Measurements from ENCODE around the gene AP5M1.
"Not testable (repeated sequence)": the region's sequence is repeated elsewhere in the genome, so short reads cannot be mapped to it uniquely, and the experiment has no call there.

The AP5M1 gene, protein sequence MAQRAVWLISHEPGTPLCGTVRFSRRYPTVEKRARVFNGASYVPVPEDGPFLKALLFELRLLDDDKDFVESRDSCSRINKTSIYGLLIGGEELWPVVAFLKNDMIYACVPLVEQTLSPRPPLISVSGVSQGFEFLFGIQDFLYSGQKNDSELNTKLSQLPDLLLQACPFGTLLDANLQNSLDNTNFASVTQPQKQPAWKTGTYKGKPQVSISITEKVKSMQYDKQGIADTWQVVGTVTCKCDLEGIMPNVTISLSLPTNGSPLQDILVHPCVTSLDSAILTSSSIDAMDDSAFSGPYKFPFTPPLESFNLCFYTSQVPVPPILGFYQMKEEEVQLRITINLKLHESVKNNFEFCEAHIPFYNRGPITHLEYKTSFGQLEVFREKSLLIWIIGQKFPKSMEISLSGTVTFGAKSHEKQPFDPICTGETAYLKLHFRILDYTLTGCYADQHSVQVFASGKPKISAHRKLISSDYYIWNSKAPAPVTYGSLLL

DNA sequence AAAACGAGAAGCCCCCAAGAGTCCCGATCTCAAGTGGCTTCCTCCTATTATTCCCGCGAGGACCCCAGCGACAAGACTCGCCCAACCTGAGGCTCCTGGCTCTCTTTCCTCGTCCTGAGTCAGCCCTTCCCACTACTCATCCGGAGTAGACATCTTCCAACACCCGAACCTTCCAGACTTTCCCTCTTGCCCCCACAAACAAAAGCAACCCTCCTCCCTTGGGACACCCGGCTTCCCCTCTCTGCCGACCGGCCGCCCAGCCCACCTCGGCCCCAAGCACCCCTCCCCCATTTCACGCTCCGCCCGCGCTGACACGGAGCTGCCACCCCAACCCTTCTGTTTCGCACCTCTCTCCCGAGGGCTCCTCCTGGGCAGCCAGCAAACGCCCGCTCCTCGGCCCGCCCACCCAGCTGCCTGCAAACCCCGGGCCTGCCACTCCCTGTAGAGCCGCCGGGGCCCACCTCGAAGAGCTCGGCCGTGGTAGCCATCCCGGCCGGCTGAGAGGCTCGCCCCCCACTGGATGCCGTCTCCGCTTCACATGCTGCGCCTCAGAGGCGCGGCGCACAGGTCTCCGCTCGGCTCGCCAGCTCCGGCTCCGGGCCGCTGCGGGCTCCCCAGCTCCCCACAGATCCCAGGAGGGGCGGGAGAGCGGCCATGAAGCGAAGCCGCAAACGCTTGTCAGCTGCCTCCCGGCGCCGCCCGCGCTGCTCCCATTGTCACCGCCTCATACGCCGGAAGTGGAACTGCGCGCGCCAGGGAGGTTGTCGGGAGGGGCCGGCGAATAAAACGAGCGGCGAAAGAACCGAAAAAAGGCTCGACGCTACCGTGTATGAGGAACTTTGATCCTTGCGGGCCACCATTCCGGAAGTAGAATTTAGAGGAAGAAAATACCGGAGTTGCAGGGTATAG lies at the start of gene AP5M1, which contains the start of gene EXOC5:
Gene AP5M1, plus strand, starts transcription at position 811 of the 909 bp plus-strand sequence. CDS start 344 bp downstream, outside the sequence.
Gene EXOC5, minus strand, starts transcription at position 745 of the 909 bp plus-strand sequence. Its CDS starts 257 bp downstream, at position 488.
- peak; percentile 59 for FAIRE-seq
- peak; percentile 63 for DNase-seq (ENCODE audit: low spot score)

DNA sequence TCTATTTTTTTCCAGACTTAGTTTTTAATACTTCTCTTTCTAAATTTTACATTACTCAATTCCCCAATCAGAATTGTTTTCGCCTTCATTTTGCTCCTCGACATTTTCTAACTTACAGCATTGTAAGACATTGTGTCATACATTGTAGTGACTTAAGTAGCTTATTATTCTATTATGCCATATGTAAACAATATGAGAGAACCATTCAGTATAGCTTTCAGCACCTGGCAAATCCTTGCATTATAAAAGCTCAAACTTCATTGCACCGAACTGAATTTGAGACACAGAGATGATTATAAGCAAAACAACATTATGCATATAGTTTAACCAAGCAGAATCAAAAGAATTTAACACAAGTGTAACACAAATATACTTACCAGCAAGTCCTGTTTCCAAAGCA lies 46.8 kb upstream of the AP5M1 start:
- DNase-seq (ENCODE audit: low spot score) (no peak), FAIRE-seq (no peak)

DNA sequence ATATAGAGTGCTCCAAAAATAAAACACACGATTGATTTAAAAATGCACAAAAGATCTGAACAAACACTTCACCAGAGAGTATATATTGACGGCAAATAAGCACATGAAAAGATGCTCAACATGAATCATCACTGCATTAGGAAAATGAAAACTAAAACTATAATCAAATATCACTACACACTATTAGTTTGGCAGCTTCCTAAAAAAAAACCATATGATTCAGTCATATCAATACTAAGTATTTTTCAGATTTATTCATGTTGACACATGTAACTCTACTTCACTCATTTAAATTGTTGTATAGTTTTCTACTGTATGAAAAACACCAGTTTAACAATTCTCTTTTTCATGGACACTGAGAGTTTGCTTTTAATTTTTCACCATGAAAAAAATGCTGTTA lies 41.7 kb upstream of the AP5M1 start:
- FAIRE-seq, result no peak

DNA sequence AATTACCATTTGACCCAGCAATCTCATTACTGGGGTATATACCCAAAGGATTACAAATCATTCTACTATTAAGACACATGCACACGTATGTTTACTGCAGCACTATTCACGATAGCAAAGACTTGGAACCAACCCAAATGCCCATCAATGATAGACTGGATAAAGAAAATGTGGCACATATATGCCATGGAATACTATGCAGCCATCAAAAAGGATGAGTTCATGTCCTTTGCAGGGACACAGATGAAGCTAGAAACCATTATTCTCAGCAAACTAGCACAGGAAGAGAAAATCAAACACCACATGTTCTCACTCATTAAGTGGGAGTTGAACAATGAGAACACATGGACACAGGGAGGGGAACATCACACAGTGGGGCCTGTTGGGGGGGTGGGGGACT lies 40.5 kb upstream of the AP5M1 start:
- not testable (repeated sequence) for FAIRE-seq

More for the DNA sequence above, 41.7 kb upstream of the AP5M1 start:
- no peak for DNase-seq (ENCODE audit: low spot score)

DNA sequence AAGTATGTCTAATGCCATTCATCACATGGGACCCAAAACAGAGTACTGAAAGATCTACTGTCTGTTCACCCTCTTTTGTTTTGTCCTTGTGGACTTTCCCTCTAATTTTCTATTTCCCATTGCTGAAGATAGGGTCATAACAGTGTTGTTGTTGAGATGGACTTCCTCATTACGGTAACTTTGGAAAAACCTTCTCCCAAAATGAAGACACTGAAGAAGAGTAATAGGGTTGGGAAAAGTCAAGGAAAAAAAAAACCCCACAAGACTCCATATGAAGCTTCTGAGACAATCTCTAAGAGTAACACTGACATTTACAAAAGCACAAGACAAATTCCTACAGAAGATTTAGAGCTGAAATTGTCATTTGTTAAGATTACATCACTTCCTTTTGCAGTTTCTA lies 36.8 kb upstream of the AP5M1 start:
- DNase-seq (ENCODE audit: low spot score) (no peak), FAIRE-seq (no peak)

More for the DNA sequence above, 40.5 kb upstream of the AP5M1 start:
- not testable (repeated sequence) for DNase-seq (ENCODE audit: low spot score)

DNA sequence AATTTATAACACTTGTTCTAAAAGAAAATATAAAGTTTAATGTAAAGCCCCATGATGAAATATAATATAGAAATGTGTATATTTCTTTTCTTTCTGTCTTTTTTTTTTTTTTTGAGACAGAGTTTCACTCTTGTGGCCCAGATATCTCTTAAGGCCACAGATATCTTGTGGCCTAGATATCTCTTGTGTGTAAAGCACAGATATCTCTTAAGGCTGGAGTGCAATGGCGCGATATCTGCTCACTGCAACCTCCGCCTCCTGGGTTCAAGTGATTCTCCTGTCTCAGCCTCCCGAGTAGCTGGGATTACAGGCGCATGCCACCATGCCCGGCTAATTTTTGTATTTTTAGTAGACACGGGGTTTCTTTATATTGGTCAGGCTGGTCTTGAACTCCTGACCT lies 28.7 kb upstream of the AP5M1 start:
- FAIRE-seq; DNase-seq (ENCODE audit: low spot score): not testable (repeated sequence)

DNA sequence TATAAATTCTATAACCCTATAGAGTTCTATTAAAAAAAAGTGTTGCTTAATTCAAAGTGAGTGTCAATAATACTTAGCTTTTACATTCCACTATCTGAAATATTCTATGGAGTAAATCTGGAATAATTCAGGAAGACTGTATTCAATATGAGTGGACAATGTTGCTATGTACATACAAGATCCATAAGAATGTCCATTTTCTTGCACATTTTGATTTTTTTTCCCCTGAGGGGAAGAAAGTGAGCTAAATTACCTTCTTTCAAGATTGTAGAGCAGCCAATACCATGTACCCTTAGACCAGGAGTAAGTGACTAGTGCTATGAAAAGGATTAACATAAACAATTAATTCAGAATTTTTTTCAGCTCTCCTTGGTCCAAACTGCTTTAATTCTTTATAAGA lies 25.5 kb upstream of the AP5M1 start:
- FAIRE-seq (no peak), DNase-seq (ENCODE audit: low spot score) (no peak)

DNA sequence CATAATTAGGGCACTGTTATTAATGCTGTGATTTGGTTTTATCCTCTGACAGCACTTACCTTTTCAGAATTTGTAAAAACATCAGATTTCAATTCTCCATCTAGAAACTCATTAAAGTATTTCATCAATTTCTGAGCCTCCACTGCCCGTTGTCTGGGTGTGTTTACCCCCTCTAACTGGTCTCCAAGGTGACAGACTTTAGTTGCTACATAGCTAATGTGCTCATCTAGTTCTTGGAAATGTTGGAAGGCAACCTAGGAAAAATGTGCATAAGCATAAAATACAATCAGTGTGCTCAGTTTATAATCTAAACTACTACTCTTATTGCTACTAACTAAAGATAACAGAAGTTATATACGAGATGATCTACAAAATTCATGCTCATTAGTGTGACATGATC lies 24.7 kb upstream of the AP5M1 start:
- FAIRE-seq (no peak), DNase-seq (ENCODE audit: low spot score) (no peak)

DNA sequence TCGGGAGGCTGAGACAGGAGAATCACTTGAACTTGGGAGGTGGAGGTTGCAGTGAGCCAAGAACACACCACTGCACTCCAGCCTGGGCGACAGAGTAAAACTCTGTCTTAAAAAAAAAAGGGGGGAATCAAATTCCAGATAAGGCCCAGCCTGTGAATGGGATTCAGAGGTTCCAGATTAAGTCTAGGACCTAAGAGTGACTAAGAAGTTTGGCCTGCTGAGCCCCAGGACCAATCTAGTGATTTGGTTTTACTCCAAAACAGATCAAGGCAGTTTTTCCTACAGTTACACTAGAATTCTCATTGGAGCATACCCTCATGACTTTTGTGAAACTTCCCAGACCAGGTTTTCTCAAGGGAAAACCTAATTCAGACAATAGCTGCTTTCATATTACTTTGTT lies 22.8 kb upstream of the AP5M1 start:
- DNase-seq (ENCODE audit: low spot score) (no peak), FAIRE-seq (no peak)

DNA sequence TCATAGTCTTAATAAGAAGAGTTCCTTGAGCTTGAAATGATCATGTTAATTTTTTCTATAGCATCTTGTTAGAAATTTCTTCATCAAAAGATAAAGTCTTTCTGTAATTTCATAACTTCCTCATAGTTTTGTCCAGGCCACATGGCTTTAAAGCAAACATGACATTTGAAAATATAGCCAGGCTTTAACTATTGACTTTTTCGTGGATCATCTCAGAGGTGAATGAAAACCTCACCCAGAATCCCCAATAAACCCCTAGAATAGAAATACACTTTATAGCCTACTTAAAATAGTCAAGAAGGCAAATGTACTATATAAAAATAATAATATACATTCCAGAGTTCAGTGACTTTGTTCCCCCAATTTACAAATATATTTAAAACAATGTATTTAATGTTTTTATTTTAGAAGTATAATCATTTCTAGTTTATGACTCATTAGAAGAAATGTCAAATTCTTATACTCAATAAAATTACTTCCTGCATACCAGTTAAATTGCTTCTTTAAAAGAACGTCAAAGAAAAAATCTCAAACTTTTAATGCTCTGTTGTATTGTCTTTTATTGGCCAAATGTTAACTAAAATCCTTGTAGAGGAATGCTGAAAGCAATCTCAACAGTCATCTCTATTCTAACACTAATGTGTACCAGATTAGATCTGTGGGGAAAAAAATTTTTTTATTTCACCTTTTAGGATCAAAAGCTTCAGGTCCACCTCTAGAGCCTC lies 21.7 kb upstream of the AP5M1 start:
- FAIRE-seq (no peak), DNase-seq (ENCODE audit: low spot score) (no peak)

DNA sequence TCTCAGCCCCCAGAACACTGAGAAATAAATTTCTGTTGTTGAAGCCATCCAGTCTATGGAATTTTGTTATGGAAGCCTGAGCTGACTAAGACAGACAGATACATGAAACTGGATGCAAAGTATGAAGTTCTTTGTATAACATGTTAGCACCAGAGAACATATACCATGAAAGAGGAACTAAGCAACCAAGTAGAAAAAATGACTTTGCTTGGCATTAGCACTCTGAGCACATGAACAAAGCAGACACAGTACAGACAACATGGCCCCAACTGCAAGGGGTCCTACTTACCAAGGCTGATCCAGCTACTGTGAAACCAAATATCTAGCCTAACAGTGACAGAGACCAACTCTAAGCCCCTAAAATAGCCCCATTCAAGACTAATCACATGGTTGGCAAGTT lies 13.9 kb upstream of the AP5M1 start:
- no peak for FAIRE-seq

DNA sequence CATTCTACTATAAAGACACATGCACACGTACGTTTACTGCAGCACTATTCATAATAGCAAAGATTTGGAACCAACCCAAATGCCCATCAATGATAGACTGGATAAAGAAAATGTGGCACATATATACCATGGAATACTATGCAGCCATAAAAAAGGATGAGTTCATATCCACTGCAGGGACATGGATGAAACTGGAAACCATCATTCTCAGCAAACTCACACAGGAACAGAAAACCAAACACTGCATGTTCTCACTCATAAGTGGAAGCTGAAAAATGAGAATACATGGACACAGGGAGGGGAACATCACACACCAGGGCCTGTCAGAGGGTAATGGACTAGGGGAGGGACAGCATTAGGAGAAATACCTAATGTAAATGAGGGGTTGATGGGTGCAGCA lies 10.6 kb upstream of the AP5M1 start:
- not testable (repeated sequence) for FAIRE-seq; DNase-seq (ENCODE audit: low spot score)

More for the DNA sequence above, 13.9 kb upstream of the AP5M1 start:
- DNase-seq (ENCODE audit: low spot score), result no peak

DNA sequence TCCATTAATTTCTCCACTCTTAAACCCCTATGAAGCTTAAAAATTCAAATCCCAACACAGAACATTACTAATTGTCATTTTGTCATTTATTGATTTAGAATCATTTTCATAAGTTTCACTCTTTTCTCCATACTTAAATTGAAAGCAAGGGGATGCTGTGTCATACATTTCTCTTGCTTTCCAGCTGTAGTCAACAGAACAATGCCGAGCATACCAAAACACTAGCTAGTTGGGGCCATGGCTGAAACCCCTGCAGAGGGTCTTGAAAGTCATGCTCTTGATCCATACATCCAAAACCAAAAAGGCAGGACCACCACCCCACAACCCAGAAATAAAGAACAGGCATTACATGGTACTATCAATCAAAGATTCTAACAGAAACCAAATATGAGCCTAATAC lies 9.1 kb upstream of the AP5M1 start:
- no peak for FAIRE-seq
- no peak for DNase-seq (ENCODE audit: low spot score)

DNA sequence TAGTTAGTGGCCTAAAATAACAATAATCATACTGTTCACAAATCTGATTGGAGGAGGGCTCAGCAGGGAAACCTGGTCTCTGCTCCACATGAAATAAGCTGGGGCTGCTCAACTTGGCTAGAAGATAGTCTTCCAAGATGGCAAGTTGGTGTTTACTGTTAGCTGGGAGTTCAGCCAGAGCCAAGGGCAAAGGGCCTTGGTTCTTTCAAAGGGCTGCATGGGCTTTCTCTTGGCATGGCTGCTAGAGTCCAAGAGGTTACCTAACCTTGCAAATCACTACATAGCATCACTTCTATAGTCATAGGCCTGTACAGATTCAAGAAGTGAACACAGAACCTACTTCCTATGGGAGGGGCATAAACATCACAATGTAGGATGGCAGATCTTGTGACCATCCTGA lies 7.2 kb upstream of the AP5M1 start:
- FAIRE-seq, result no peak
- no peak for DNase-seq (ENCODE audit: low spot score)

DNA sequence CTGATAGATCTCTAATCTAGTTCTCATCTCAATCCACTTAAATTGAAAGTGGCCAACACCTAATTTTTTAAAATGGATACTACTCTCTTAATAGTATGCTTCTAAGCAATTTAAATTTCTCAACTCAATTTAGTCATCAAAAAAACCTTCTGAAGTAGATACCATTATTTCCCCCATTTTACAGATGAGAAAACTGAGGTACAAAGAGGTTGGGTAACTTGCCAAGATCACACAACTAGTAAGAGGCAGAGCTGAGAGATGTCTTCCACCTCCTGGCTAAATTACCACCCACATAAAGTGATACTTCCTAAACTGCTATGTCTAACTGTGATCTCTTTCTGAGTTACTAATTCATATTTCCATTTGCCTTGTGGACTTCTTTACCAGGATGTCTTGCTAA lies 6.7 kb upstream of the AP5M1 start:
- FAIRE-seq, result no peak
- DNase-seq (ENCODE audit: low spot score), result no peak

DNA sequence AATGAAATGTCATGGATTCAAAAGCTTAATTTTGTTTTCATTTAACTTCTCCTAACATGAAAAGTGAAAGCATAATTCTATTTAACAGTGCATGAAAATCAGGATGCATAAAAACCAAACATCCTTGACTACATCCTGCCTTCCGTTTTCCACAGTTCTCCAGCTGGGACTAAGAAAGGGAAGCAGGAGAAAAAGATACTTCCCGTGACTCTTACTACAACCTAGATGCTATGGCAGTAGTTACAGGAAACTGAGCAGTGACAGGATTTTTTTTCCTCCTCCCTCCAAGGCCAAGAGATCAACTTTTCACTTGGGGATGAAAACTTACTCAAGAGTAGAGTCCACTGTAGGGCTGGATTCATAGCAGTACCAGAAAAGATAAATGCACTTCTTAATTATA lies 2.7 kb upstream of the AP5M1 start:
- DNase-seq (ENCODE audit: low spot score) (no peak), FAIRE-seq (no peak)

DNA sequence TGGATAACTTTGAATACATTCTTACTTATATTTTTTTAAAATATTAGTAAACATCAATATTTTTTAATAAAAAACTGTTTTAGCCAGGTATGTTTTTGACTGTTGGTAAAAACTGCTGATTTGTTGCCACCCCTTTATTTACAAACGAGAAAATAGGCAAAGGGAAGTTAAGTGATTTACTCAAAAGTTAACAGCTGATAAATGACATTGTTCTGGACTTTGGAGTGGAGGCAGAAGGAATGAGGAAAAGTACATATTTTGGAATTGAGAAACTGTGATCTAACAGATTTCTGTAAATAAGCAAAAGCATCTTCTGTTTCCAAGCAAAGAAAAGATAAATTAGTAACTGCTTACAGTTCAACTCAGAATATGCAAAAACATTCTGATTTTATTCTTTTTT lies 4.5 kb downstream of the AP5M1 start:
- no peak for FAIRE-seq

DNA sequence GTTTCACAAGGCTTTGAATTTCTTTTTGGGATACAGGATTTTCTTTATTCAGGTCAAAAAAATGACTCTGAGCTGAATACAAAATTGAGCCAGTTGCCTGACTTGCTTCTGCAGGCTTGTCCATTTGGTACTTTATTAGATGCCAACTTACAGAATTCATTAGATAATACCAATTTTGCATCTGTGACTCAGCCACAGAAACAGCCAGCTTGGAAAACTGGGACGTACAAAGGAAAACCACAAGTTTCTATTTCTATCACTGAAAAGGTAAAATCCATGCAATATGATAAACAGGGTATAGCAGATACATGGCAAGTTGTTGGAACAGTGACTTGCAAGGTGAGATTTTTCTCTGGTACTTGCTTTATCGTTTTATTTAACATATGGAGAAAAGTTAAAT lies 5.8 kb downstream of the AP5M1 start:
- DNase-seq (ENCODE audit: low spot score) (no peak), FAIRE-seq (no peak)

More for the DNA sequence above, 4.5 kb downstream of the AP5M1 start:
- DNase-seq (ENCODE audit: low spot score), result no peak

DNA sequence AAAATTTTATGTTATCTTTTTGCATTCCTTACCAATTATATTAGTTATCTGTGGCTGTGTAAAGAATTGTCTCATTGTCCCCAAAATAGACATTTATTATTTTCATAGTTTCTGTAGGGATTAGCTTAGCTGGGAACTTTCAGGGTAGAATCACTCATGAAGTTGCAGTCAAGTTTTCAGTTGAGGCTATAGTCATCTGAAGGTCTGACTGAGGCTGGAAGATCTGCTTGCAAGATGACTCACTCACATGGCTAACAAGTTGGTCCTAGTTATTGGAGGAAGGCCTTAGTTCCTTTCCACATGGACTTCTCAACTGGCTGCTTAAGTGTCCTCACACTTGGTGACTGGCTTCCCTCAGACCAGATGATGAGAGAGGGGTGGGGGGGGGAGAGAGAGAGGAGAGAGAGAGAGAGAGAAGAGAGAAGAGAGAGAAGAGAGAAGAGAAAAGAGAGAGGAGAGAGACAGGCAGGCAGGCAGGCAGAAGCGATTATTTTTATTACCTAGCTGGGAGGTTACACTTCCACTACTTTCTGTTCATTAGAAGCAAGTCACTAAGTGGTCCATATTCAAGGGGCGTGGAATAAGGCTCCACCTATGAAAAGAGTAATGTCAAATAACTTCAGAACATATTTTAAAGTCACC lies 6.4 kb downstream of the AP5M1 start:
- FAIRE-seq, result no peak
- no peak for DNase-seq (ENCODE audit: low spot score)

DNA sequence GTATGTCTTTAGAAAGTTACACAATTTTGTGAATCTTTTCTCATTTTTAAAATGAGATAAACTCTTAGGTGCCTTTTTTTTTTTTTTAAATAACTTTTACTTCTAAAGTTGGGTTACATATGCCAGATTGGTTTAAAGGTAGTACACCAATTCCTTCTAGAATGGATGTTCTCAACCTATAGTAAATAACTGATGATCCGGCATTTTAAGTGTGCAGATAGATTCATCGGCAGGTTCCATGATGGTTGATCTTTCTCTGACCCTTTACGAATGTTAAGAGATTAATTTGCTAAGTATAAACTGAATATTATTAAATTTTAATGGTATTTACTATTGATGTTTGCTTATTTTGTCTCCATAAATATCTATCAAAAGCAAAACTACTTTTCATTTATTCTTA lies 8.3 kb downstream of the AP5M1 start:
- no peak for FAIRE-seq
- DNase-seq (ENCODE audit: low spot score), result no peak

DNA sequence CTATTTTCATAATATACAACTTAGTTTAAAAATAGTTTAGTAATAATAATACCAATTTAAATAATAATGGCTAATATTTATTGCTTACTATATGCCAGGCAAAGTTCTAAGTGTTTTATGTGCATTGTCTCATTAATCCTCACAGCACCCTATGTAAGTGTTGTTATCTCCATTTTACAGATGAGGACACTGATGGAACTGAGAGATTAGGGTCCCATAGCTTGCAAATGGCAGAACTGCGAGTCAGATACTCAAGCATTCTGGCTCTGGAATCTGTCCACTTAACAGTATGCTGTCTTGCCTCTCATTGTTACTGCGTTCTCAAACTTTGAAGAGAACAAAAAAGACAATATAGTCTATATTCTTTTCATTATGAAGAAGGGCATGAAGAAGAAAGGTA lies 19.0 kb downstream of the AP5M1 start:
- FAIRE-seq, result no peak

More for the DNA sequence above, 19.0 kb downstream of the AP5M1 start:
- no peak for DNase-seq (ENCODE audit: low spot score)

All from RCC 7860 (cell line).